ENCODE results near the gene ZEB2. TPM values are rescaled to one million over a fixed set of nuclear protein-coding genes. Genes with fewer than 3 reads are reported as not detected.
A peak's percentile ranks its signal among the peaks of the same experiment; 100 is the strongest.

ZEB2 gene
- total RNA-seq, 2 donors from 2014 or later: 181 to 248 TPM

- DNase-seq (ENCODE audit: low spot score) (no peak), ATAC-seq (no peak)
- Mint-ChIP-seq H3K27ac (peak overlapping the region in 1 of 2 donors; percentile 99), H3K36me3 (peaks cover 47% of the 10 kb centered on the region), H3K4me3 (peak overlapping the region; percentile 98), H3K4me1 (ENCODE audit: low read depth in 2 of 2) (peaks cover 54 to 58% of the 10 kb centered on the region in 2 donors), H3K9me3 (no peaks in the 10 kb centered on the region), H3K27me3 (no peaks in the 10 kb centered on the region)
Observed at GRCh38 chr2:144514616-144515091, 5.3 kb downstream of the ZEB2 start.

- H3K27ac Mint-ChIP-seq: peak overlapping the region in 1 of 2 donors; percentile 99
- peak; percentile 83 for DNase-seq (ENCODE audit: low spot score)
- peaks cover 52% of the 10 kb centered on the region for H3K36me3 Mint-ChIP-seq
- no peaks in the 10 kb centered on the region for H3K27me3 Mint-ChIP-seq
- H3K9me3 Mint-ChIP-seq: no peaks in the 10 kb centered on the region
- ATAC-seq: peak in 1 of 2 donors; percentile 8
- H3K4me3 Mint-ChIP-seq: peak overlapping the region; percentile 98
- H3K4me1 Mint-ChIP-seq (ENCODE audit: low read depth in 2 of 2): peaks cover 65 to 69% of the 10 kb centered on the region in 2 donors
Observed at GRCh38 chr2:144513388-144514101, 6.4 kb downstream of the ZEB2 start.

- Mint-ChIP-seq H3K4me1 (ENCODE audit: low read depth in 2 of 2) (peaks cover 71 to 75% of the 10 kb centered on the region in 2 donors), H3K27me3 (no peaks in the 10 kb centered on the region), H3K36me3 (peaks cover 52% of the 10 kb centered on the region), H3K4me3 (peak overlapping the region; percentile 98), H3K27ac (peak overlapping the region in 1 of 2 donors; percentile 99), H3K9me3 (no peaks in the 10 kb centered on the region)
- ATAC-seq: no peak
- DNase-seq (ENCODE audit: low spot score): no peak
Observed at GRCh38 chr2:144512891-144513351, 7.0 kb downstream of the ZEB2 start.

GRCh38 chr2:144512470-144512869 is 7.4 kb downstream of the ZEB2 start:
- DNase-seq (ENCODE audit: low spot score) (no peak), ATAC-seq (no peak)
- Mint-ChIP-seq H3K27me3 (no peaks in the 10 kb centered on the region), H3K27ac (peak overlapping the region in 1 of 2 donors; percentile 99), H3K4me1 (ENCODE audit: low read depth in 2 of 2) (peaks cover 76 to 80% of the 10 kb centered on the region in 2 donors), H3K9me3 (no peaks in the 10 kb centered on the region), H3K4me3 (peak overlapping the region; percentile 98), H3K36me3 (peaks cover 52% of the 10 kb centered on the region)

- peak overlapping the region; percentile 98 for H3K4me3 Mint-ChIP-seq
- H3K9me3 Mint-ChIP-seq: no peaks in the 10 kb centered on the region
- H3K27me3 Mint-ChIP-seq: no peaks in the 10 kb centered on the region
- ATAC-seq (no peak), DNase-seq (ENCODE audit: low spot score) (no peak)
- H3K4me1 Mint-ChIP-seq (ENCODE audit: low read depth in 2 of 2): peaks cover 78 to 85% of the 10 kb centered on the region in 2 donors
- peaks cover 47% of the 10 kb centered on the region for H3K36me3 Mint-ChIP-seq
- peak overlapping the region in 1 of 2 donors; percentile 99 for H3K27ac Mint-ChIP-seq
Observed at GRCh38 chr2:144511937-144512336, 8.0 kb downstream of the ZEB2 start.

- H3K4me1 Mint-ChIP-seq (ENCODE audit: low read depth in 2 of 2): peaks cover 79 to 88% of the 10 kb centered on the region in 2 donors
- DNase-seq (ENCODE audit: low spot score) (no peak), ATAC-seq (no peak)
- peaks cover 45% of the 10 kb centered on the region for H3K36me3 Mint-ChIP-seq
- H3K9me3 Mint-ChIP-seq: no peaks in the 10 kb centered on the region
- peak overlapping the region; percentile 98 for H3K4me3 Mint-ChIP-seq
- H3K27ac Mint-ChIP-seq: peak overlapping the region in 1 of 2 donors; percentile 99
- H3K27me3 Mint-ChIP-seq: no peaks in the 10 kb centered on the region
Observed at GRCh38 chr2:144511226-144511810, 8.6 kb downstream of the ZEB2 start.

GRCh38 chr2:144510294-144510991 is 9.5 kb downstream of the ZEB2 start:
- Mint-ChIP-seq H3K9me3 (no peaks in the 10 kb centered on the region), H3K4me3 (peak overlapping the region; percentile 98), H3K27me3 (no peaks in the 10 kb centered on the region), H3K27ac (peak overlapping the region in 1 of 2 donors; percentile 99), H3K36me3 (peaks cover 41% of the 10 kb centered on the region), H3K4me1 (ENCODE audit: low read depth in 2 of 2) (peaks cover 85 to 93% of the 10 kb centered on the region in 2 donors)
- peak; percentile 88 to 90 for ATAC-seq
- peak; percentile 86 for DNase-seq (ENCODE audit: low spot score)

- H3K4me1 Mint-ChIP-seq (ENCODE audit: low read depth in 2 of 2): peaks cover 86 to 93% of the 10 kb centered on the region in 2 donors
- H3K27me3 Mint-ChIP-seq: no peaks in the 10 kb centered on the region
- ATAC-seq (no peak), DNase-seq (ENCODE audit: low spot score) (no peak)
- H3K36me3 Mint-ChIP-seq: peaks cover 35% of the 10 kb centered on the region
- peak overlapping the region; percentile 98 for H3K4me3 Mint-ChIP-seq
- H3K9me3 Mint-ChIP-seq: no peaks in the 10 kb centered on the region
- peak overlapping the region in 1 of 2 donors; percentile 99 for H3K27ac Mint-ChIP-seq
Observed at GRCh38 chr2:144509879-144510221, 10.1 kb downstream of the ZEB2 start.

- Mint-ChIP-seq H3K36me3 (peaks cover 31% of the 10 kb centered on the region), H3K27me3 (no peaks in the 10 kb centered on the region), H3K4me1 (ENCODE audit: low read depth in 2 of 2) (peaks cover 85 to 93% of the 10 kb centered on the region in 2 donors), H3K9me3 (no peaks in the 10 kb centered on the region), H3K27ac (peak overlapping the region in 1 of 2 donors; percentile 99), H3K4me3 (peak overlapping the region; percentile 98)
- DNase-seq (ENCODE audit: low spot score) (no peak), ATAC-seq (no peak)
Observed at GRCh38 chr2:144509001-144509878, 10.7 kb downstream of the ZEB2 start.

- H3K9me3 Mint-ChIP-seq: no peaks in the 10 kb centered on the region
- peak overlapping the region; percentile 98 for H3K4me3 Mint-ChIP-seq
- peaks cover 85 to 93% of the 10 kb centered on the region in 2 donors for H3K4me1 Mint-ChIP-seq (ENCODE audit: low read depth in 2 of 2)
- no peaks in the 10 kb centered on the region for H3K27me3 Mint-ChIP-seq
- ATAC-seq (peak; percentile 58 to 64), DNase-seq (ENCODE audit: low spot score) (no peak)
- peaks cover 23% of the 10 kb centered on the region for H3K36me3 Mint-ChIP-seq
- H3K27ac Mint-ChIP-seq: peak overlapping the region in 1 of 2 donors; percentile 99
Observed at GRCh38 chr2:144508172-144508851, 11.6 kb downstream of the ZEB2 start.

- H3K27me3 Mint-ChIP-seq: no peaks in the 10 kb centered on the region
- no peaks in the 10 kb centered on the region for H3K9me3 Mint-ChIP-seq
- peak overlapping the region in 1 of 2 donors; percentile 99 for H3K27ac Mint-ChIP-seq
- ATAC-seq: no peak
- no peak for DNase-seq (ENCODE audit: low spot score)
- peak overlapping the region; percentile 98 for H3K4me3 Mint-ChIP-seq
- peaks cover 16% of the 10 kb centered on the region for H3K36me3 Mint-ChIP-seq
- H3K4me1 Mint-ChIP-seq (ENCODE audit: low read depth in 2 of 2): peaks cover 81 to 89% of the 10 kb centered on the region in 2 donors
Observed at GRCh38 chr2:144507441-144508171, 12.3 kb downstream of the ZEB2 start.

GRCh38 chr2:144505245-144505831 is 14.6 kb downstream of the ZEB2 start:
- no peaks in the 10 kb centered on the region for H3K27me3 Mint-ChIP-seq
- peaks cover 15% of the 10 kb centered on the region for H3K36me3 Mint-ChIP-seq
- peak; percentile 75 for DNase-seq (ENCODE audit: low spot score)
- peak overlapping the region in 1 of 2 donors; percentile 99 for H3K27ac Mint-ChIP-seq
- peak overlapping the region; percentile 83 for H3K4me3 Mint-ChIP-seq
- peaks cover 80 to 89% of the 10 kb centered on the region in 2 donors for H3K4me1 Mint-ChIP-seq (ENCODE audit: low read depth in 2 of 2)
- H3K9me3 Mint-ChIP-seq: no peaks in the 10 kb centered on the region
- ATAC-seq: peak; percentile 75 to 80

All from natural killer cell treated with Interleukin-12 subunit alpha and Interleukin-12 subunit beta and Interleukin-15 and Interleukin-18, amount 100 ng/mL, for 72 hours (primary cell).